ENCODE results near the gene ELFN1.

DNA sequence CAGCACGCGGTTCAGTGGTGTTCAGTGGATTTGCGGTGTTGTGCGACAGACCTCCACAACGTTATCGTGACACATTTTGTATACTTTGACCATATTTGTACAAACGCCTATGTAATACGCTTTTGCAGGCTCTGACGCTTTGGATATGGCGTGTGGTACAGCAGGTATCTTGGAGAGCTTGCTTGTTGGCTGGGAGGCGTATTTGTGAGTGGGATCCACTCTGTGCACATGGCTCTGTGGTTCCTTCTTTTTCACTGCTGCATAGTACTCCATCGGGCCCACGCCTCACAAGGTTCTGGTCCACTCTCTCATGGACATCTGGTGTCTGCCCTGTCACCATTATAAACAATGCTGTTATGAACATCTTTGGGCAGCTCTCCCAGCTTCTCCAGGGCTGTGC, 53.2 kb downstream of the ELFN1 start:
- TF ChIP-seq POLR2A (IDR thresholded peaks at IDR 0.05; ENCODE audit: low read length): no peak
- no peak for TF ChIP-seq GATA1 (IDR thresholded peaks at IDR 0.05; ENCODE audit: low read depth, low read length)
